Skeletal muscle cell (primary cell): ENCODE data around the gene LYPD4.
"Not testable (repeated sequence)": the region's sequence is repeated elsewhere in the genome, so short reads cannot be mapped to it uniquely, and the experiment has no call there.

ENCODE experiments used
- DNase-seq: peaks from one replicate; pipeline ENCODE4 v3.0.0-alpha.2; 2010; ENCODE audit warnings: low read depth
- H3K4me3 ChIP-seq: 2 replicates; pipeline ENCODE4 v1.5.1; 2011; ENCODE audit warnings: low read depth, mild to moderate bottlenecking, control low read depth, low read length, moderate library complexity

The LYPD4 gene

GRCh38 chr19:41810301-41810700, 34.2 kb downstream of the LYPD4 start:
- H3K4me3 ChIP-seq = no peak overlapping the region
- no peak for DNase-seq

- no peak overlapping the region for H3K4me3 ChIP-seq
- no peak for DNase-seq
These were observed 35.6 kb downstream of the LYPD4 start for GRCh38 chr19:41808663-41809566.

GRCh38 chr19:41807176-41807575, 37.3 kb downstream of the LYPD4 start:
- no peak overlapping the region for H3K4me3 ChIP-seq
- no peak for DNase-seq

- no peak for DNase-seq
- no peak overlapping the region for H3K4me3 ChIP-seq
These were observed 40.1 kb downstream of the LYPD4 start for GRCh38 chr19:41804336-41804735.

- H3K4me3 ChIP-seq = no peak overlapping the region
- DNase-seq = no peak
These were observed 41.7 kb downstream of the LYPD4 start for GRCh38 chr19:41802770-41803169.

GRCh38 chr19:41801792-41802211, 42.7 kb downstream of the LYPD4 start:
- DNase-seq = no peak
- no peak overlapping the region for H3K4me3 ChIP-seq

GRCh38 chr19:41801031-41801430, 43.5 kb downstream of the LYPD4 start:
- DNase-seq = no peak
- no peak overlapping the region for H3K4me3 ChIP-seq

- H3K4me3 ChIP-seq = no peak overlapping the region
- DNase-seq = no peak
These were observed 45.0 kb downstream of the LYPD4 start for GRCh38 chr19:41799444-41800000.

GRCh38 chr19:41796901-41797300, 47.6 kb downstream of the LYPD4 start:
- no peak overlapping the region for H3K4me3 ChIP-seq
- no peak for DNase-seq

- no peak within 1 kb of the TSS for H3K4me3 ChIP-seq
- DNase-seq = no peak
These were observed 48.1 kb downstream of the LYPD4 start, which contains the start of gene CEACAM3 for GRCh38 chr19:41796362-41796761. TSS of gene CEACAM3 (plus strand) at chr19:41796587. CDS start at chr19:41796678, 91 bp downstream.

- no peak overlapping the region for H3K4me3 ChIP-seq
- DNase-seq = no peak
These were observed 49.4 kb downstream of the LYPD4 start for GRCh38 chr19:41795031-41795461.

GRCh38 chr19:41793414-41793727, 51.1 kb downstream of the LYPD4 start:
- H3K4me3 ChIP-seq = no peak overlapping the region
- DNase-seq = no peak

- H3K4me3 ChIP-seq = no peak overlapping the region
- no peak for DNase-seq
These were observed 51.7 kb downstream of the LYPD4 start for GRCh38 chr19:41792513-41793413.

- DNase-seq, H3K4me3 ChIP-seq: not testable (repeated sequence)
These were observed 55.4 kb downstream of the LYPD4 start for GRCh38 chr19:41789053-41789452.

GRCh38 chr19:41788518-41788917, 56.0 kb downstream of the LYPD4 start:
- not testable (repeated sequence) for H3K4me3 ChIP-seq, DNase-seq
